Stomach (tissue), 4 donors: ENCODE results near the gene PRDX1.

ENCODE experiments used
- POLR2A ChIP-seq, 4 donors: fragments of 450-650 bp; IDR thresholded peaks; one replicate each; pipeline ENCODE4 v1.6.1; 2016; ENCODE audit warnings: antibody characterized with exemption in 4 of 4, control low read depth in 2 of 4, mild to moderate bottlenecking in 1 of 4, moderate library complexity in 1 of 4
- POLR2AphosphoS5 ChIP-seq, 3 donors: sonication (generic); formaldehyde crosslinking; IDR thresholded peaks; one replicate each; pipeline ENCODE4 v1.6.1; 2016; ENCODE audit warnings: antibody characterized with exemption in 3 of 3

DNA sequence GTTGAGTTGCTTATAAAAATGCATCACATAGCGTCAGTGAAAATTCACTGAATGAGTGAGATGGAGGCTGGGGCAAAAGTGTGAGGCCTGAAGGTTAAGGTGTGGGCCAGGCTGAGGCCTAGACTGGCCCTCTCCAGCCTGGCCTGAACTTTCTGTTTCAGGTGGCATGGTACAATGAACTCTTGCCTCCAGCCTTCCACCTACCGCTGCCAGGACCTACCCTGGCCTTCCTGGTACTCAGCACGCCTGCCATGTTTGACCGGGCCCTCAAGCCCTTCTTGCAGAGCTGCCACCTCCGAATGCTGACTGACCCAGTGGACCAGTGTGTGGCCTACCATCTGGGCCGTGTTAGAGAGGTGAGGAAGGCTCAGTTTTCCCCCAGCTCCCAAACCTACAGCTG is 14.5 kb downstream of the PRDX1 start:
- no peak for TF ChIP-seq POLR2A (IDR thresholded peaks at IDR 0.05)
- TF ChIP-seq POLR2AphosphoS5 (IDR thresholded peaks at IDR 0.05), result no peak
